GM21515 (cell line): ENCODE results near the gene DUSP6.
"Not testable (repeated sequence)": the region's sequence is repeated elsewhere in the genome, so short reads cannot be mapped to it uniquely, and the experiment has no call there.

ENCODE experiments used
- ATAC-seq: cut with Tn5 transposase; IDR thresholded peaks from one replicate; pipeline ENCODE4 v1.9.1; 2021; ENCODE audit not compliant: unreplicated experiment

Gene DUSP6

GRCh38 chr12:89353188-89353822 lies 1.0 kb upstream of the DUSP6 start:
- no peak for ATAC-seq

GRCh38 chr12:89352242-89352491 lies 134 bp downstream of the DUSP6 start:
- ATAC-seq, result no peak

GRCh38 chr12:89351489-89352241 lies 636 bp downstream of the DUSP6 start:
- peak; percentile 25 for ATAC-seq

GRCh38 chr12:89350630-89351488 lies 1.4 kb downstream of the DUSP6 start:
- no peak for ATAC-seq

- no peak for ATAC-seq
Observed at GRCh38 chr12:89350260-89350629, 2.1 kb downstream of the DUSP6 start.

GRCh38 chr12:89349814-89350213 lies 2.5 kb downstream of the DUSP6 start:
- ATAC-seq, result no peak

GRCh38 chr12:89348894-89349699 lies 3.2 kb downstream of the DUSP6 start:
- ATAC-seq, result no peak

GRCh38 chr12:89347325-89347829 lies 4.9 kb downstream of the DUSP6 start:
- no peak for ATAC-seq

- ATAC-seq, result peak; percentile 11
Observed at GRCh38 chr12:89346741-89347324, 5.5 kb downstream of the DUSP6 start.

- ATAC-seq, result peak; percentile 99
Observed at GRCh38 chr12:89345830-89346740, 6.2 kb downstream of the DUSP6 start.

- ATAC-seq, result no peak
Observed at GRCh38 chr12:89345376-89345775, 6.9 kb downstream of the DUSP6 start.

GRCh38 chr12:89344862-89345202 lies 7.5 kb downstream of the DUSP6 start:
- ATAC-seq, result no peak

GRCh38 chr12:89344043-89344861 lies 8.0 kb downstream of the DUSP6 start:
- no peak for ATAC-seq

- ATAC-seq, result no peak
Observed at GRCh38 chr12:89343127-89343526, 9.2 kb downstream of the DUSP6 start.

GRCh38 chr12:89340861-89341260 lies 11.4 kb downstream of the DUSP6 start:
- no peak for ATAC-seq

- no peak for ATAC-seq
Observed at GRCh38 chr12:89339526-89339925, 12.8 kb downstream of the DUSP6 start.

- not testable (repeated sequence) for ATAC-seq
Observed at GRCh38 chr12:89337136-89337535, 15.2 kb downstream of the DUSP6 start.

- no peak for ATAC-seq
Observed at GRCh38 chr12:89335452-89336244, 16.7 kb downstream of the DUSP6 start.
